Loucy (cell line): ENCODE data around the gene SLC43A2.
"Not testable (repeated sequence)": the region's sequence is repeated elsewhere in the genome, so short reads cannot be mapped to it uniquely, and the experiment has no call there.

Experiments
- H2AFZ ChIP-seq: fragments of 200-600 bp; sonication (generic); 2 replicates; pipeline ENCODE4 v1.6.0; 2016; ENCODE audit warnings: antibody characterized with exemption, mild to moderate bottlenecking, low read length, moderate library complexity
- H3F3A ChIP-seq: fragments of 200-600 bp; 2 replicates; pipeline ENCODE4 v1.6.0; 2016; ENCODE audit warnings: antibody characterized with exemption, low read depth, mild to moderate bottlenecking
- H3K27me3 ChIP-seq: fragments of 200-600 bp; sonication (generic); 2 replicates; pipeline ENCODE4 v1.6.1; 2014; ENCODE audit warnings: low read length, mild to moderate bottlenecking; ENCODE audit not compliant: insufficient read depth, poor library complexity, severe bottlenecking
- H3K36me3 ChIP-seq: fragments of 200-600 bp; sonication (generic); 2 replicates; pipeline ENCODE4 v1.6.1; 2016; ENCODE audit warnings: low read length; ENCODE audit not compliant: insufficient read depth
- H3K4me1 ChIP-seq: fragments of 200-600 bp; sonication (generic); 2 replicates; pipeline ENCODE4 v1.5.1; 2014; ENCODE audit warnings: low read length, mild to moderate bottlenecking; ENCODE audit not compliant: insufficient read depth, poor library complexity, severe bottlenecking
- H3K4me2 ChIP-seq: fragments of 200-600 bp; sonication (generic); 2 replicates; pipeline ENCODE4 v1.6.0; 2014; ENCODE audit warnings: antibody characterized with exemption, low read length, low read depth, mild to moderate bottlenecking; ENCODE audit not compliant: poor library complexity, severe bottlenecking
- H3K4me3 ChIP-seq: fragments of 200-600 bp; sonication (generic); 2 replicates; pipeline ENCODE4 v1.5.1; 2014; ENCODE audit warnings: low read length, mild to moderate bottlenecking, mixed read lengths; ENCODE audit not compliant: poor library complexity, severe bottlenecking
- H3K79me2 ChIP-seq: fragments of 200-600 bp; sonication (generic); 2 replicates; pipeline ENCODE4 v1.6.1; 2014; ENCODE audit warnings: low read length; ENCODE audit not compliant: insufficient read depth
- H3K9ac ChIP-seq: fragments of 200-600 bp; sonication (generic); 2 replicates; pipeline ENCODE4 v1.6.0; 2014; ENCODE audit warnings: mild to moderate bottlenecking, low read depth, low read length, moderate library complexity; ENCODE audit not compliant: poor library complexity, severe bottlenecking
- H3K9me2 ChIP-seq: fragments of 200-600 bp; sonication (generic); replicated peaks from 2 replicates; pipeline ENCODE4 v1.6.1; 2016; ENCODE audit warnings: low read depth, low read length, mixed read lengths
- H3K9me3 ChIP-seq: fragments of 200-600 bp; sonication (generic); 2 replicates; pipeline ENCODE4 v1.6.1; 2014; ENCODE audit warnings: mild to moderate bottlenecking, antibody characterized with exemption, low read length, low read depth; ENCODE audit not compliant: insufficient read depth
- H4K20me1 ChIP-seq: fragments of 200-600 bp; sonication (generic); 2 replicates; pipeline ENCODE4 v1.6.0; 2014; ENCODE audit warnings: antibody characterized with exemption, low read length, mild to moderate bottlenecking; ENCODE audit not compliant: insufficient read depth, poor library complexity, severe bottlenecking
- CTCF ChIP-seq: fragments of 200-600 bp; sonication (generic); conservative IDR thresholded peaks from 2 replicates; pipeline ENCODE4 v1.5.1; 2014; ENCODE audit warnings: mild to moderate bottlenecking, antibody characterized with exemption, low read length
- EZH2phosphoT487 ChIP-seq: fragments of 200-600 bp; IDR thresholded peaks from 2 replicates; pipeline ENCODE4 v1.6.1; 2018; ENCODE audit warnings: antibody characterized with exemption, mild to moderate bottlenecking, moderate library complexity, borderline replicate concordance

SLC43A2 gene

GRCh38 chr17:1565877-1566276 lies 62.8 kb downstream of the SLC43A2 start:
- Histone ChIP-seq H3K4me1 (peaks cover 20% of the 10 kb centered on the region), H3K36me3 (no peaks in the 10 kb centered on the region), H3K9ac (no peak overlapping the region), H3K27me3 (no peaks in the 10 kb centered on the region), H3K9me3 (no peaks in the 10 kb centered on the region), H3K9me2 (no peaks in the 10 kb centered on the region), H3K4me2 (no peak overlapping the region), H4K20me1 (peaks cover 15% of the 10 kb centered on the region), H3F3A (no peaks in the 10 kb centered on the region), H3K4me3 (no peak overlapping the region), H3K79me2 (peaks cover 15% of the 10 kb centered on the region), H2AFZ (no peak overlapping the region)
- TF ChIP-seq EZH2phosphoT487 (no peak), CTCF (no peak)

GRCh38 chr17:1563786-1564613 lies 64.6 kb downstream of the SLC43A2 start:
- no peaks in the 10 kb centered on the region for H3K9me3 ChIP-seq
- H3K4me3 ChIP-seq: no peak overlapping the region
- H4K20me1 ChIP-seq: peaks cover 26% of the 10 kb centered on the region
- no peaks in the 10 kb centered on the region for H3K36me3 ChIP-seq
- H3K4me1 ChIP-seq: peaks cover 32% of the 10 kb centered on the region
- H3K79me2 ChIP-seq: peaks cover 34% of the 10 kb centered on the region
- no peak overlapping the region for H3K9ac ChIP-seq
- TF ChIP-seq EZH2phosphoT487: no peak
- TF ChIP-seq CTCF: no peak
- no peaks in the 10 kb centered on the region for H3K9me2 ChIP-seq
- no peaks in the 10 kb centered on the region for H3K27me3 ChIP-seq
- no peaks in the 10 kb centered on the region for H3F3A ChIP-seq
- H3K4me2 ChIP-seq: no peak overlapping the region
- H2AFZ ChIP-seq: no peak overlapping the region

- H3K36me3 ChIP-seq, H2AFZ ChIP-seq, H3K9ac ChIP-seq, H3K9me3 ChIP-seq, H3F3A ChIP-seq, H3K27me3 ChIP-seq, H3K9me2 ChIP-seq: not testable (repeated sequence)
- Histone ChIP-seq H3K4me1 (peaks cover 31% of the 10 kb centered on the region), H4K20me1 (peaks cover 27% of the 10 kb centered on the region), H3K4me3 (peak overlapping the region; percentile 78), H3K4me2 (peak overlapping the region; percentile 66), H3K79me2 (peaks cover 39% of the 10 kb centered on the region)
These were observed 65.2 kb downstream of the SLC43A2 start for GRCh38 chr17:1563471-1563785.

DNA sequence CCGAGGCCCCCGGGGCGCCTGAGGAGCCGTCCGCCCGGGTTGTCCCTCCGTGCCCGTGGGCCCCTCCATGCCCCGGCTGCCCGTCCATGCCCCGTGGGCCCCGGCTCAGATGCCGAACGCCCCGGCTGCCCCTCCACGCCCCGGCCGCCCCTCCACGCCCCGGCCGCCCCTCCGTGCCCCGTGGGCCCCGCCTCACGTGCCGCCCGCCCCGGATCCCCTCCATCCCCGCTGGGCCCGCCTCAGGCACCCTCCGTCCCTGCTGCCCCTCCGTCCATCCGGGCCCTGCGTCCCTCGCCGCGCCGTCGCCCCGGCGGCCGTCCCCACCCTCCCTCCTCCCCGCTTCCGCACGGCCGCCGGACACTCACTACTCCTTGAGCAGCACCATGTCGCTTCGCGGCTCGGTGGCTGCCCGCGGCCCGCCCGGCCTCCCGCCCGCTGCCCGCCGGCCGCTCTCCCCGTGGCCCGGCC lies 66.4 kb downstream of the SLC43A2 start:
- no peaks in the 10 kb centered on the region for H3F3A ChIP-seq
- H3K27me3 ChIP-seq: no peaks in the 10 kb centered on the region
- H3K79me2 ChIP-seq: peaks cover 49% of the 10 kb centered on the region
- peaks cover 31% of the 10 kb centered on the region for H4K20me1 ChIP-seq
- peak overlapping the region; percentile 78 for H3K4me3 ChIP-seq
- H3K4me1 ChIP-seq: peaks cover 33% of the 10 kb centered on the region
- H3K4me2 ChIP-seq: peak overlapping the region; percentile 81
- no peaks in the 10 kb centered on the region for H3K9me2 ChIP-seq
- H3K9ac ChIP-seq: peak overlapping the region; percentile 77
- no peak overlapping the region for H2AFZ ChIP-seq
- no peaks in the 10 kb centered on the region for H3K9me3 ChIP-seq
- no peak for TF ChIP-seq EZH2phosphoT487
- H3K36me3 ChIP-seq: peaks cover 3% of the 10 kb centered on the region; the same call in 1 of the 2 replicates
